GM12878 (cell line): ENCODE measurements around the gene KLHL26. TPM values are rescaled to one million over a fixed set of nuclear protein-coding genes. Genes with fewer than 3 reads are reported as not detected.

ENCODE experiments used
- ATAC-seq: fragments of 200-7000 bp; cut with Tn5 transposase; 3 replicates; pipeline ENCODE4 v1.9.1; 2020; ENCODE audit warnings: mild to moderate bottlenecking, moderate library complexity
- BruUV-seq: library from RNA; stranded (reverse); fragments of 400-500 nt; replicated peaks from 2 replicates; lab custom pipeline; 2021; lab: Mats Ljungman, UMichigan
- CTCF ChIA-PET: fragments of 300-600 bp; sonication (Branson Sonifier 250); formaldehyde crosslinking; extraction: SDS; loops from one replicate; lab custom pipeline; 2021; ENCODE audit warnings: inconsistent platforms; lab: Yijun Ruan, JAX
- POLR2A ChIA-PET: fragments of 350-600 bp; formaldehyde crosslinking; extraction: SDS; loops from one replicate; lab custom pipeline; 2021; ENCODE audit warnings: inconsistent platforms; lab: Charles Lee
- RAD21 ChIA-PET: fragments of 300-600 bp; sonication (Branson Sonifier 250); formaldehyde crosslinking; loops from one replicate; lab custom pipeline; 2023; ENCODE audit warnings: antibody characterized with exemption; ENCODE audit not compliant: unreplicated experiment; lab: Charles Lee
- SMC1A ChIA-PET: fragments of 300-600 bp; sonication (Branson Sonifier 250); formaldehyde crosslinking; loops from one replicate; lab custom pipeline; 2023; ENCODE audit not compliant: unreplicated experiment, uncharacterized antibody; lab: Charles Lee
- DNase-seq: peaks from one replicate; pipeline ENCODE4 v3.0.0-alpha.2; 2011; ENCODE audit warnings: low read depth, low spot score
- FAIRE-seq: peaks from 3 replicates; lab custom pipeline; 2011; peaks lifted over from hg19 to GRCh38; lab: Jason Lieb, UNC
- H2AFZ ChIP-seq: 2 replicates; pipeline ENCODE4 v1.6.0; 2011; ENCODE audit warnings: low read depth, low read length, control low read depth; ENCODE audit not compliant: control insufficient read depth
- H3K27ac ChIP-seq: 2 replicates; pipeline ENCODE4 v1.5.1; 2011; ENCODE audit warnings: control low read depth; ENCODE audit not compliant: control insufficient read depth, insufficient read depth
- H3K27me3 ChIP-seq, 2 experiments: replicated peaks in 1 of 2; 2 replicates each; pipeline versions ENCODE4 v1.6.0 to v1.6.1; 2011; ENCODE audit warnings: low read length in 1 of 2; ENCODE audit not compliant: control insufficient read depth in 2 of 2, insufficient read depth in 2 of 2
- H3K36me3 ChIP-seq, 2 experiments: 2 replicates each; pipeline ENCODE4 v1.5.1; 2011; ENCODE audit warnings: low read length in 1 of 2; ENCODE audit not compliant: control insufficient read depth in 2 of 2, insufficient read depth in 2 of 2
- H3K4me1 ChIP-seq: 2 replicates; pipeline ENCODE4 v1.6.1; 2011; ENCODE audit warnings: mild to moderate bottlenecking, low read length, moderate library complexity, mixed read lengths; ENCODE audit not compliant: control insufficient read depth, insufficient read depth
- H3K4me2 ChIP-seq: 2 replicates; pipeline ENCODE4 v1.6.0; 2011; ENCODE audit warnings: control low read depth; ENCODE audit not compliant: control insufficient read depth, insufficient read depth
- H3K4me3 ChIP-seq: fragments of 200-600 bp; sonication (generic); 2 replicates; pipeline ENCODE4 v1.5.1; 2016
- H3K79me2 ChIP-seq: 2 replicates; pipeline ENCODE4 v1.6.0; 2011; ENCODE audit warnings: low read length; ENCODE audit not compliant: control insufficient read depth, insufficient read depth
- H3K9ac ChIP-seq: 2 replicates; pipeline ENCODE4 v1.8.0; 2011; ENCODE audit warnings: low read length, control low read depth, mixed read lengths; ENCODE audit not compliant: control insufficient read depth, insufficient read depth
- H3K9me3 ChIP-seq: replicated peaks from 3 replicates; pipeline ENCODE4 v1.5.1; 2011; ENCODE audit warnings: mild to moderate bottlenecking, low read length; ENCODE audit not compliant: control insufficient read depth, insufficient read depth
- H4K20me1 ChIP-seq: 2 replicates; pipeline ENCODE4 v1.6.0; 2011; ENCODE audit not compliant: control insufficient read depth, insufficient read depth
- CHD4 ChIP-seq: fragments of 200-600 bp; sonication (generic); IDR thresholded peaks from 2 replicates; pipeline ENCODE4 v1.6.1; 2016; ENCODE audit warnings: mild to moderate bottlenecking
- NR2C2 ChIP-seq: IDR thresholded peaks from 2 replicates; pipeline ENCODE4 v1.6.1; 2011; ENCODE audit warnings: borderline replicate concordance, low read depth; ENCODE audit not compliant: control insufficient read depth, insufficient read length
- POLR2A ChIP-seq: IDR thresholded peaks from 2 replicates; pipeline ENCODE4 v1.6.1; 2011; ENCODE audit warnings: low read depth, mild to moderate bottlenecking, low read length
- ZSCAN29 ChIP-seq: fragments of 450-650 bp; IDR thresholded peaks from 2 replicates; pipeline ENCODE4 v1.6.1; 2017; ENCODE audit warnings: mild to moderate bottlenecking, moderate library complexity
- WGBS: methylation state at CpG from one replicate; pipeline ENCODE4 v1.1.6; 2016; ENCODE audit warnings: low lambda C conversion rate; ENCODE audit not compliant: insufficient replicate concordance, insufficient coverage; ENCODE audit errors: missing lambda C conversion rate; 5-methylcytosine and 5-hydroxymethylcytosine counted together
- in situ Hi-C: fragments of 300-500 bp; cut with MboI; formaldehyde crosslinking; loops from 9 replicates; pipeline ENCODE4 v1.14.3; 2018; ENCODE audit warnings: mixed read lengths
- intact Hi-C: fragments of 100-400 bp; cut with micrococcal nuclease; formaldehyde crosslinking; loops from one replicate; pipeline ENCODE4 v1.14.2; 2022; ENCODE audit not compliant: unreplicated experiment
- polyA plus RNA-seq, 11 experiments: library from polyadenylated mRNA; depleted of rRNA in 4 of 11; unstranded in 6 of 11; stranded (reverse) in 5 of 11; fragments of >200 nt; fragmentation: Nextera tagmentation in 4 of 11; fragmentation: Illumina TruSeq in 1 of 11; extraction: Ambion mirVana in 4 of 11; extraction: Trizol in 1 of 11; gene quantifications; 1 replicate in 1 of 11; 2 replicates in 10 of 11; pipeline versions ENCODE4 v1.2.1 to v1.2.3, GENCODE V29; 2011 to 2016; ENCODE audit warnings: inconsistent platforms in 2 of 11, missing spikeins in 2 of 11, low read depth in 1 of 11
- total RNA-seq, 4 experiments: library from RNA; depleted of rRNA in 3 of 4; stranded (reverse); fragments of >200 nt in 3 of 4; fragmentation: Illumina TruSeq in 1 of 4; extraction: Trizol in 1 of 4; gene quantifications; 2 replicates each; pipeline versions ENCODE4 v1.2.1 to v1.2.3, GENCODE V29; 2013 to 2021
- TF ChIP-seq, protein P1 (sequence below): fragments of 450-650 bp; formaldehyde crosslinking; IDR thresholded peaks from 2 replicates; pipeline ENCODE4 v1.4.0; 2020; ENCODE audit warnings: mild to moderate bottlenecking, moderate library complexity

Gene KLHL26
- total and polyA plus RNA-seq, 10 of the 15 experiments (the other 5 are each of a cell fraction or from before 2014, with no cell fraction given) = 0.18 to 14.6 (median 2.9) TPM

DNA sequence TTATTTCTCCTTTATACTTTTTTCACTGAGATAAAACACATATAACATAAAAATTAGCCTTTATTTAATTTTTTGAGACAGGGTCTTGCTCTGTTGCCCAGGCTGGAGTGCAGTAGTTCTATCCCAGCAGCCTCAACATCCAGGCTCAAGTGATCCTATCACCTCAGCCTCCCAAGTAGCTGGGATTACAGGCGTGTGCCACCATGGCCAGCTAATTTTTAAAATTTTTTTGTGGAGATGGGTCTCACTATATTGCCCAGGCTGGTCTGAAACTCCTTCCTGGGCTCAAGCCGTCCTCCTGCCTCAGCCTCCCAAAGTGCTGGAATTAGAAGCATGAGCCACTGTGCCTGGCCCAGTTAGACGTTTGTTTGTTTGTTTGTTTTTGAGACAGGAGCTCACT lies 75.1 kb downstream of the KLHL26 start:
- DNase-seq (no peak), ATAC-seq (no peak), FAIRE-seq (no peak)
- Histone ChIP-seq H3K4me1 (no peaks in the 10 kb centered on the region), H2AFZ (no peak overlapping the region), H3K79me2 (no peaks in the 10 kb centered on the region), H3K9ac (no peak overlapping the region), H3K4me3 (no peak overlapping the region), H3K27ac (no peak overlapping the region), H3K36me3 (no peaks in the 10 kb centered on the region; a peak in 1 of 4 replicates), H3K9me3 (no peaks in the 10 kb centered on the region), H3K4me2 (no peak overlapping the region), H4K20me1 (no peaks in the 10 kb centered on the region), H3K27me3 (no peaks in the 10 kb centered on the region)
- in situ Hi-C loops (no loop called here), intact Hi-C loops (no loop called here)
- SMC1A ChIA-PET = no interaction called here
- RAD21 ChIA-PET = interaction anchor here (1.2 kb wide), 1 partner anchor 12 kb away, joined by 4 read pairs; no protein-coding TSS in a partner anchor
- POLR2A ChIA-PET = no interaction called here
- 26% methylated on average over 3 of the region's 3 CpGs for WGBS
- CTCF ChIA-PET = no interaction called here
- no peak for TF ChIP-seq ZSCAN29
- no peak for TF ChIP-seq POLR2A
- TF ChIP-seq, protein P1, sequence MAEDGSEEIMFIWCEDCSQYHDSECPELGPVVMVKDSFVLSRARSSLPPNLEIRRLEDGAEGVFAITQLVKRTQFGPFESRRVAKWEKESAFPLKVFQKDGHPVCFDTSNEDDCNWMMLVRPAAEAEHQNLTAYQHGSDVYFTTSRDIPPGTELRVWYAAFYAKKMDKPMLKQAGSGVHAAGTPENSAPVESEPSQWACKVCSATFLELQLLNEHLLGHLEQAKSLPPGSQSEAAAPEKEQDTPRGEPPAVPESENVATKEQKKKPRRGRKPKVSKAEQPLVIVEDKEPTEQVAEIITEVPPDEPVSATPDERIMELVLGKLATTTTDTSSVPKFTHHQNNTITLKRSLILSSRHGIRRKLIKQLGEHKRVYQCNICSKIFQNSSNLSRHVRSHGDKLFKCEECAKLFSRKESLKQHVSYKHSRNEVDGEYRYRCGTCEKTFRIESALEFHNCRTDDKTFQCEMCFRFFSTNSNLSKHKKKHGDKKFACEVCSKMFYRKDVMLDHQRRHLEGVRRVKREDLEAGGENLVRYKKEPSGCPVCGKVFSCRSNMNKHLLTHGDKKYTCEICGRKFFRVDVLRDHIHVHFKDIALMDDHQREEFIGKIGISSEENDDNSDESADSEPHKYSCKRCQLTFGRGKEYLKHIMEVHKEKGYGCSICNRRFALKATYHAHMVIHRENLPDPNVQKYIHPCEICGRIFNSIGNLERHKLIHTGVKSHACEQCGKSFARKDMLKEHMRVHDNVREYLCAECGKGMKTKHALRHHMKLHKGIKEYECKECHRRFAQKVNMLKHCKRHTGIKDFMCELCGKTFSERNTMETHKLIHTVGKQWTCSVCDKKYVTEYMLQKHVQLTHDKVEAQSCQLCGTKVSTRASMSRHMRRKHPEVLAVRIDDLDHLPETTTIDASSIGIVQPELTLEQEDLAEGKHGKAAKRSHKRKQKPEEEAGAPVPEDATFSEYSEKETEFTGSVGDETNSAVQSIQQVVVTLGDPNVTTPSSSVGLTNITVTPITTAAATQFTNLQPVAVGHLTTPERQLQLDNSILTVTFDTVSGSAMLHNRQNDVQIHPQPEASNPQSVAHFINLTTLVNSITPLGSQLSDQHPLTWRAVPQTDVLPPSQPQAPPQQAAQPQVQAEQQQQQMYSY (CRISPR knock-in tag) = no peak
- no peak for TF ChIP-seq NR2C2
- TF ChIP-seq CHD4 = no peak
- no TSS peak for BruUV-seq
